NB4 (cell line): ENCODE results near the gene USP6.
"Not testable (repeated sequence)": the region's sequence is repeated elsewhere in the genome, so short reads cannot be mapped to it uniquely, and the experiment has no call there.

Source experiments
- DNase-seq: peaks from one replicate; pipeline ENCODE4 v3.0.0; 2010; ENCODE audit warnings: low read depth
- H3K4me3 ChIP-seq: one replicate; pipeline ENCODE4 v1.5.1; 2011; ENCODE audit warnings: mild to moderate bottlenecking, low read depth, low read length, moderate library complexity
- CTCF ChIP-seq: IDR thresholded peaks from one replicate; pipeline ENCODE4 v1.5.1; 2012; ENCODE audit warnings: low read depth, low read length
- MAX ChIP-seq: IDR thresholded peaks from 2 replicates; pipeline ENCODE4 v1.6.1; 2011; ENCODE audit warnings: low read depth, low read length
- MYC ChIP-seq: IDR thresholded peaks from 2 replicates; pipeline ENCODE4 v1.6.1; 2011; ENCODE audit warnings: low read depth, low read length
- POLR2A ChIP-seq: IDR thresholded peaks from 2 replicates; pipeline ENCODE4 v1.6.1; 2011; ENCODE audit warnings: mild to moderate bottlenecking; ENCODE audit not compliant: insufficient read length; ENCODE audit errors: extremely low read depth

USP6 gene

GRCh38 chr17:5210091-5210490, 94.3 kb downstream of the USP6 start:
- TF ChIP-seq POLR2A: no peak
- no peak for TF ChIP-seq CTCF
- no peak for TF ChIP-seq MAX
- TF ChIP-seq MYC: no peak
- no peak overlapping the region for H3K4me3 ChIP-seq
- DNase-seq: no peak

GRCh38 chr17:5210614-5211252, 94.9 kb downstream of the USP6 start:
- DNase-seq: no peak

GRCh38 chr17:5211458-5211857, 95.6 kb downstream of the USP6 start:
- TF ChIP-seq MYC (no peak), POLR2A (no peak), CTCF (no peak), MAX (no peak)
- DNase-seq: no peak
- no peak overlapping the region for H3K4me3 ChIP-seq

More at GRCh38 chr17:5210614-5211252, 94.9 kb downstream of the USP6 start:
- H3K4me3 ChIP-seq: no peak overlapping the region
- TF ChIP-seq MAX: no peak
- TF ChIP-seq MYC: no peak
- TF ChIP-seq CTCF: no peak
- no peak for TF ChIP-seq POLR2A

GRCh38 chr17:5217562-5217961, 101.7 kb downstream of the USP6 start:
- not testable (repeated sequence) for DNase-seq, H3K4me3 ChIP-seq

- no peak overlapping the region for H3K4me3 ChIP-seq
- TF ChIP-seq CTCF: no peak
- DNase-seq: no peak
These were observed 103.7 kb downstream of the USP6 start for GRCh38 chr17:5219536-5219935.

- H3K4me3 ChIP-seq: no peak overlapping the region
- DNase-seq: no peak
- TF ChIP-seq CTCF (no peak), MAX (no peak), POLR2A (no peak), MYC (no peak)
These were observed 104.2 kb downstream of the USP6 start for GRCh38 chr17:5220074-5220473.

- DNase-seq, H3K4me3 ChIP-seq: not testable (repeated sequence)
These were observed 106.1 kb downstream of the USP6 start for GRCh38 chr17:5221912-5222311.
